NCI-H460 (cell line): ENCODE results near the gene LCP1. TPM values are rescaled to one million over a fixed set of nuclear protein-coding genes. Genes with fewer than 3 reads are reported as not detected.
A peak's percentile ranks its signal among the peaks of the same experiment; 100 is the strongest.
"Not testable (repeated sequence)": the region's sequence is repeated elsewhere in the genome, so short reads cannot be mapped to it uniquely, and the experiment has no call there.

Experiments used
- DNase-seq: peaks from one replicate; pipeline ENCODE4 v3.0.0-alpha.2; 2016; ENCODE audit warnings: low read depth; ENCODE audit errors: extremely low read depth
- polyA plus RNA-seq: library from polyadenylated mRNA; depleted of rRNA; stranded (reverse); fragments of >200 nt; gene quantifications from 2 replicates; pipeline ENCODE4 v1.2.3, GENCODE V29; 2014; cell fraction: nucleus; rRNA removed
- total RNA-seq: library from RNA; depleted of rRNA; stranded (reverse); fragments of >200 nt; shearing (Covaris generic); gene quantifications from 2 replicates; pipeline ENCODE4 v1.2.3, GENCODE V29; 2014; rRNA removed

Gene LCP1, protein sequence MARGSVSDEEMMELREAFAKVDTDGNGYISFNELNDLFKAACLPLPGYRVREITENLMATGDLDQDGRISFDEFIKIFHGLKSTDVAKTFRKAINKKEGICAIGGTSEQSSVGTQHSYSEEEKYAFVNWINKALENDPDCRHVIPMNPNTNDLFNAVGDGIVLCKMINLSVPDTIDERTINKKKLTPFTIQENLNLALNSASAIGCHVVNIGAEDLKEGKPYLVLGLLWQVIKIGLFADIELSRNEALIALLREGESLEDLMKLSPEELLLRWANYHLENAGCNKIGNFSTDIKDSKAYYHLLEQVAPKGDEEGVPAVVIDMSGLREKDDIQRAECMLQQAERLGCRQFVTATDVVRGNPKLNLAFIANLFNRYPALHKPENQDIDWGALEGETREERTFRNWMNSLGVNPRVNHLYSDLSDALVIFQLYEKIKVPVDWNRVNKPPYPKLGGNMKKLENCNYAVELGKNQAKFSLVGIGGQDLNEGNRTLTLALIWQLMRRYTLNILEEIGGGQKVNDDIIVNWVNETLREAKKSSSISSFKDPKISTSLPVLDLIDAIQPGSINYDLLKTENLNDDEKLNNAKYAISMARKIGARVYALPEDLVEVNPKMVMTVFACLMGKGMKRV
- 44.4 and 55.9 TPM in 2 replicates for total RNA-seq
- 25.2 and 74.5 TPM in 2 replicates for polyA plus RNA-seq

DNA sequence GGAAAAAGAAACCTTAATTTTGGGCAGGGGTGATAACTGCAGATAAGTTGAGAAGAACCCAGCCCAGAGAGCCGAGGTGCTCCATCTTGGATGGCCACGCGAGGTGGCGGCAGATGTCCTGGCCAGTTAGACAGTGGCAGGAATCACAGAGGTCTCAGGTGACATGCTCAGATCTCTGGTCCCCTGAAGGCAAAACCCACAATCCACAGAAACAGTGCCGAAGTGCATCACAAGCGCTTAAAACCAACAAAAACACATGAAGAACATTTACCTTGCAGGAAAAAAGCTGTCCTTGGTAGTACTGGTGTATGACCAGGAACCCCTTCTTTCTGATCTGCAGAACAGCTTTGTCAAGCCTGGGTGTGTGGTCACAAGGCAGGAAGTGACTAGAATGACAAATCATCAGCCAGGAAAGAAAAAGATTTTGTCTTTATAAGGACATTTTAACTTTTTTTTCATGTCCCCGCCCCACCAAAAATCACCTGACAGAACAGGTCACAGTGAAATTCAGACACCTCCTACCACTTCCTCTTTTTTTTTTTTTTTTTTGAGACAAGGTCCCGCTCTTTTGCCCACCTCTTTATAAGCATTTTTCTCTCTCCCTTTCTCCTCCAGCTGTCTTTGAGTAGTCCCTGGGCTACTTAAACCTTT, at the start of gene LCP1:
Gene LCP1, minus strand, starts transcription at position 338 of the 651 bp plus-strand sequence. CDS start 22,515 bp downstream, outside the sequence.
- DNase-seq: no peak

DNA sequence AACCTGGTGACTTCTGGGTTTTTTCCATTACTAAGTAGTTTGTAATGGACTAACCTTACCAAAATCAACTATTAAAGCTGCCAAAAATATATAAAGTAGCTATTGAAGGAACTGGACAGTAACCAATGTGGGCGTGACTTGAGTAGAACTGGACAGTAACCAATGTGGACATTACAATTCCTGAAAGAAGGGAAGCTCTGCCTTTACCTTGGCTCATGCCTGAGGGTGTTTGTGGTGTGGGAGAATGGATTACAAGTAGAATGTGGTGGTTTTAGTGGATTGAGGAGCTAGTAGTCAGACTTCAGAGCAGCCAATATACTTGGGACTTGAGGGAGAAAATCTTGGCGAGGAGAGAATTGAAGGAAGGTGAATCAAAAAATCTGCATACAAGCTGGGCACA, 47.3 kb upstream of the LCP1 start:
- no peak for DNase-seq

DNA sequence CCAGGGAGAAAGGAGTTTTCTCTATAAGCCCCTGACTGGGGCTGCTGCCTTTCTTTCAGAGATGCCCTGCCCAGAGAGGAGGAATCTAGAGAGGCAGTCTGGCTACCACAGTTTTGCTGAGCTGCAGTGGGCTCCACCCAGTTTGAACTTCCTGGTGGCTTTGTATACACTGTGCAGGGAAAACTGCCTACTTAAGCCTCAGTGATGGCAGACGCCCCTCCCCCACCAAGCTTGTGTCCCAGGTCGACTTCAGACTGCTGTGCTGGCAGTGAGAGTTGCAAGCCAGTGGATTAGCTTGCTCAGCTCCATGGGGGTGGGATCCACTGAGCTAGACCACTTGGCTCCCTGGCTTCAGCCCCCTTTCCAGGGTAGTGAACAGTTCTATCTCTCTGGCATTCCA, 38.3 kb upstream of the LCP1 start:
- not testable (repeated sequence) for DNase-seq

DNA sequence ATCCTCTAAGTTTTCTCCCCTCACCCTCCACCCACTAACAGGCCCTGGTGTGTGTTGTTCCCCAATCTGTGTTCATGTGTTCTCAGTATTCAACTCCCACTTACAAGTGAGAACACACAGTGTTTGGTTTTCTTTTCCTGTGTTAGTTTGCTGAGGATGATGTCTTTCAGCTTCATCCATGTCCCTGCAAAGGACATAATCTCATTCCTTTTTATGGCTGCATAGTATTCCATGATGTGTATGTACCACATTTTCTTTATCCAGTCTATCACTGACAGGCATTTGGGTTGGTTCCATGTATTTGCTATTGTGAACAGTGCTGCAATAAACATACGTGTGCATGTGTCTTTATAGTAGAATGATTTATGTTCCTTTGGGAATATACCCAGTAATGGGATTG, 32.8 kb upstream of the LCP1 start:
- not testable (repeated sequence) for DNase-seq

DNA sequence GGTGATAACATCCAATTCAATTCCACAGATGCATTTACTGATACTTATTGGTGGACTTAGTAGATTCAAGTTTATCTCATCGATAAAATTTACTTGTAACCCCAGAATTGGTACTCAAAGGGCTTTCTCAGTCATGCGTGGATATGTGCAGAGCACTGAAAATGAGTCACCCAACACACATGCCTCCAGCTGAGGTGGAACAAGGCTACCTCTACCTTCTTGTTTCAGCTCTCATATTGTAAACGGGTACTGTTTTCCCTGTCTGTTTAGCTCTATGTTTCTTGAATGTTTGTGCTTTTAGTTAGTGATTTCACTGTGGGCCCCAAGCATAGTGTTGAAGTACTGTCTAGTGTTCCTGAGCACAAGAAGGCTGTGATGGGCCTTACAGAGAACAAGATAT, 31.3 kb upstream of the LCP1 start:
- no peak for DNase-seq

DNA sequence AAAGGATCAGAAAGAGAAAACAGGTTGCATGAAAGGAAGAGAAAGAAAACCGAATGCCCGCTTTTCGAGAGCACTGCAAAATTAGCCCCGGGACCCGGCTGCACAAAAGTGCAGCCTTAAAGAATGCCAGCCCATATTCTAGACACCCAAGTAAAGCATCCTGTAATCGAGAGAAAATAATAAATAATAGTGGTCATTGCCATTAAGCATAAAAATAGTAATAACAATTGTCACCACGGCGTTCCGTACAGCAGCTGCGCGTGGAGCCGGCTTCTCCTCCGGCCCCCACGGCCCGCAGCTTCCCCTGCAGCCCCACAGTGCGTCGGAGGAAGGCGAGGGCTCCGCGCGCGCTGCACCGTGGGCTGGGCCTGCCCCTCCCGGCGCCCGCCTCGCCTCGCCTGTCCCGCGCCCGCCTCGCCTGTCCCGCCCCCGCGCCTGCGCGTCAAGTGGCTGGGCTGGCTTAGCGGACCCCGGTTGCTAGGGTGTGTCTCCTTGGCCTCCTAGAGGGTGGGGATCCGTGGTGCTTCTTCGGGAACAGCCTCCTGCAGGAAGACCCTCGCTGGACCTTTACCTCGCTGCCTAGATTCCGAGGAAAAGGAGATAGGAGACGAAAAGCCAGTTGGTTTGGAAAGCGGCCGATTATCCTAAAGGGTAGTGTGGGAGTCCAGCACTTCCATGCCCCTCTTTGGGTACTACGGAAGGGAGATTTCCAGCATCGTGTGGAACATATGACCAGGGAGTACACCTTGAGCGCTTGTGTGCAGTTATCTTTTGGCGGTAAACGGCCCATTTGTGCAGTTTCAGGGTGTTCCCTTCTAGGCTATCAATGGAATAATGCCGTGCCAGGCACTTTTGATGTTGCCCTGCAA, 29.7 kb upstream of the LCP1 start, which contains the start of gene LRRC63:
Gene LRRC63, plus strand, starts transcription at position 446 of the 869 bp plus-strand sequence. CDS start 1,107 bp downstream, outside the sequence.
- DNase-seq: peak; percentile 87

DNA sequence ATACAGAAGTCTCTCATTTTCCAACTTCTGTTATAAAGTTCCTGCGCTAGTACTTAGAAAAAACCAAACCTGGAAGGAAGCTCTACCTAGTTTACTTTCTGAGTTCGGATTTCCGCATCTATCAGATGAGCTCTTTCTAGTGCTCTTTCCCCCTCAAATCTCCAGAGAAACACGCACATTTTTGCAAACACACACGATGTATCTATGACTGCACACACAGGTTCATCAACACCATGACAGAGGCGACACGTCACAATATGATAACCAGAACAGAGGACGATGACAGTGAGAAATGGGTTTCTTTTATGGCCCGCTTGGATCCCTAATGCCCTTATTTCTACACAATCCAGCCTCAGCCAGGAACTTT, 29.1 kb upstream of the LCP1 start:
- peak; percentile 69 for DNase-seq

DNA sequence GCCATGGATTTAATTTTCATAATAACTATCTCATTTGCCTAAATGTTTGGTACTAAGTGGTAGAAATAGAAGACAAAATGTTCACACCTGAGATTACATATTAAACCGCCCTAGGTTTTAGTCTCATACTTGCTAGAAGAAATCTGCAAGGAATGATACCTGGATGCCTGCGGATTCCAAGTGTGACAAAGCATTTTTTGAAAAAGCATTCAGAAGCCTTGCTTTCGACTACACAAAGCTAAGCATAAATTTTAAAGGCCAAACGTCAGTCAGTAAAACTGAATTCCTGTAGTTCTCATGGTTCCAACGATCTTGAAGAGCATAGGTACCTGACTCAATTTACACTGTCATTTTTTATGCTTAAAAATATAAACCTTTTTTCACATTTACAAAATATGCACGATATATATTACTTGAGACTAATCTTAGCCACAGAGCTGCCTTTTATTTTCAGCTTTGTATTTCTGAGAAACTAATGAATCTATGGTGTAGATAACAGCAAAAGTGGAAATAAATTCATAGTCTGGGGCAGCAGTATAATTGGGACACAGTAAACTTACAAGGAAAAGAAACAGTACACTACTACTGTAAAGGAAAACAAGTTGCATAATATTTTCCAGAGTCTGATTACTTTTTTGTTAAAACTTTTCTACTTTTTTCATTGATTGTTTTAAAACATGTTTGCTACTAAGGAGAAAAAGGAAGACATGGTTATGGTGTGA, 28.5 kb upstream of the LCP1 start:
- DNase-seq: peak; percentile 32

DNA sequence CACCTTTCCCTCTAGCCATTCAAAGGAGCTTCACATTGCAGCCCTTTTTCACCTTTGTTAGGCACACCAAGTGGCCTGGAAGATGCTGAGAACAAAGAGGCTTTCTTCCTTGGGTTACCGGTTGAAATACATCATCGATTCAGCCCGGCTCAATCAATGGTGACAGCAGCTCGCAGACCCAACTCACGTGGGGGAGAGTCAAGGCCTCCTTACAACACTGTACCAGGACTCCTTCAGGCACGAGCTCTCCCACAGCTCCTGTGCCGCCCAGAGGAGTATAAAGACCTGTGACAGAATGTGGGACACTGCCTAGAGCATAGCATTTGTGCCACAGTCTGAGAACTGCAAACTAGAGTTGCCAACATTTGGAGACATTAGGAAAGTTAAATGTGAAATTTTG, 25.9 kb upstream of the LCP1 start:
- DNase-seq: no peak

DNA sequence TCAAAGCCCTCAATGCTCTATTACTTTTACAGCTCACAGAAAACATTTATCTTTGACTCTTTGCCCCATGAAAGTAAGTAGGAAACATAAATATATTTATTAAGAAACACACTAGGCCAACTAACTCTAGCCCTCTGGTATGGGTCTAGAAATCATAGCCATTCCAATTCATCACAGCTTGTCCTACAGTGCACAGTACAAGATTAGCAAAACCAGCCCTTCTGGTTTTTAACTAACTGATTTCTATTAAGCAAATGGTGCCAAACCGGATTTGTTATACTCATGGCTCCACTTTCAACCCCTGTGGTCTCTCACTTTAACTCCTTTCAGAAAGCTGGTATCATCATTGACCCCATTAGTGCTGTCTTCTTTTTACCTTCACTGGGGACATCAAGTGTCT, 24.2 kb upstream of the LCP1 start:
- DNase-seq: no peak

DNA sequence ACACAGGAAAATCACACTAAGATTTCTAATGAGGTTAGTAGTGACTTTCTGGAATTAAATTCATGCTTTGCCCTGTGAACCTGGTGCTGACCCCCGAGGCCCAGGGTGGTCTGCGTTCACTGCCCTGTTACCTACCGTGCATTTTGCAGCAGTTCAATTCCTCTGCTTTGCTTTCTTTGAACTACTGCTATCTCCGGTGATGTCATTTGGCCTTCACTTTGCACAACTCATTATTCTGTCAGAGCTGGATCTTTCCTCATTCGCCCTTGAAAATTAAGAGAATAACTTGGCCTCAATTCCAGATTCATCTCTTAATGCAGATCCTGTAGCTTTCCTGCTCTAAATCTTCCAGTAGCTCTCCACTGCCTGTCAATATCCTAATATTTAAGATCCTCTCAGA, 21.0 kb upstream of the LCP1 start:
- no peak for DNase-seq

DNA sequence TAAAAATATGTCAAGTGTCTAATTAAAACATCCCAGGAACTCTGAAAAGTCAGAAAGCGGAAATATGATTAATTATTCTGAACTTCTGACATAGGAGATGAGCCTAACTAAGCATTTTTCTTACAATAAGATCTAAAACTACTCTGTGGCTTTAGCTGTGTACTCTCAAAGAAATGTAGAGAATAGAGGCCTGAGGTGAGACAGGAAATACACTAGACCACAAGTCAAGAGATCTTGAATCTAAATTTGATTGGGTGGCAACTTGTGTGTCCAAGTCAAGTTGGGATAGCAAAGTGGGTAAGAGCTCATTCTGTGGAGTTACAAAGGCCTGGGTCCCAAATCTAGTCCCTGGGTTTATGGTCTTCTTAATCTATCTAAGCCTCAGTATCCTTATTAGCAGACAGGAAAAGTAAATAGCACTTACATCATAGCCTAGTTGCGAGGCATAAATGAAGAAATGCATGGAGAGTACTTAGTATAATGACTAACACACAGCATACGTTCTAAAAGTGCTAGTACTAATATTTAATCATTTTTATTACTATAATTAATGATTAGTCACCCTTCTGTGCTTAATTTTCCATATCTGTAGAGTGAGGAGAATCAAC, 20.3 kb upstream of the LCP1 start:
- no peak for DNase-seq

DNA sequence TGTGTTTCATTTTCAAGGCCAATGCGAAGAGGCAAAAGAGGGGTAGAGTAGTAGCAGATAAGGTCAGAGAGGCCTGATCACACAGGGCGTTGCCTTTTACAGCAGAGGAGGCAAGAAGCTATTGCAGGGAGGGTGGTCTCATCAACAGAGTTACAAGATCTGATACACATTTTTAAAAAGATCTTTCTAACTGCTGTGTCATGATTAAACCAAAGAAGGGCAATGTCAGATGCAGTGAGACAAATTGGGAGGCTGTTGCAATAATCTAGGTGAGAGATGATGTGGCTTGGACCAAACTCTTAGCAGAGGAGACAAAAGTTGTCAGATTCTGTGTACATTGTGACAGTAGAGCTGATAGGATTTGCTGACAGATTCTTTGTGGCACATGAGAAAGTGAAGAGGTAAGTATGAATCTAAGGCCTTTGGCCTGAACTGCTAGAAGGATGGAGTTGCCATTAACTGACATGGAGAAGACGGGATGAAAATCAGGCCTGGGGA, 16.8 kb upstream of the LCP1 start:
- DNase-seq: no peak

DNA sequence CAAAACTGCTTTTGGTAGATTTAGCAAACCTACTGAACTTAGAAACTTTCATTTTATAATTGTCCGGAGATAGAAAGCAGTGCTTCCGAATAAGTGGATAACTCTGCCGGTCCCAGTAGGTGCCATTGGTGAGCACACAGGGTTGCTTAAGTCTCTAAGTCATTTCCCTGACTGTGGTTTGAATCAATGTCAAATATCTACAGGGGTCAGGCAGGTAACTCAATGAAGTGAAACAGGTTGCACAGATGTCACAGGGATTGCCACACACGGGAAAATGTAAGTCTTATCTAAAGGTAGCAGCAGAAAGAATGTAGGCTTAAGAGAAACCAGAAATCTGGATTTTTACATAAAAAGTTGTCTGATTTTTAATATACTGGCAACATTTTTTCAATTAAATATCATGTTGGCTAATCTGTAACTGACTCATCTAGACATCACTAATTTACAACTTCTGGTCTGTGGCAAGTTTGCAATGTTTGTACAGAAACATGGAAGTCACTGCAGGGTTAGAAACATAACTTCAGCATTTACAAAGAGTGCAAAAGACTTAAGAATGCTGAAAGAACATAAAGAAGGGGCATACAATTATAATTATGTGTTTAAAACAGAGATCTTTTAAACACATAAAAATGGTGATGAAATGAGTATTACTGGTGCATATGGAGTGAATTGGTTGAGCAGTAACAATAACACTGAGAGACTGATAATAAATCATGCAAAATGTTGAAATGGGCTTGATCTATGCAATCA, 15.5 kb upstream of the LCP1 start:
- DNase-seq: no peak

DNA sequence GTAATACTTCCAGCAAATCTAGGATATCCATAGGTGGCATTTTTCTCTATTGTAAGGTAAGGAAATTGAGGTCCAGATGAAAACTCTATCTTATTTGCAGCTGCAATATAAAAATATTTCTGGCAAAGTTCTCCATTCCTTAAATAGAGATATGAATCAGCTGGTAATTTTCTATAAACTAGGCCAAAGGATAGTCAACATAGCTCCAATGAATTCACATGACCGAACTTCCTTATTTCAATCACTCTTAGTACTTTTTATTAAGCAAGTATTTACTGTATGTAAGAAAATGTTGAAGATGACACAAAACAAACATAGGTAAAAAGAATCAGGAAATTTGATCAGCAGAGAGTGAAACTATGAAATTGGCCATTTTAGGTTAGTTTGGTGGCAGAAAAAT, 13.0 kb upstream of the LCP1 start:
- no peak for DNase-seq

DNA sequence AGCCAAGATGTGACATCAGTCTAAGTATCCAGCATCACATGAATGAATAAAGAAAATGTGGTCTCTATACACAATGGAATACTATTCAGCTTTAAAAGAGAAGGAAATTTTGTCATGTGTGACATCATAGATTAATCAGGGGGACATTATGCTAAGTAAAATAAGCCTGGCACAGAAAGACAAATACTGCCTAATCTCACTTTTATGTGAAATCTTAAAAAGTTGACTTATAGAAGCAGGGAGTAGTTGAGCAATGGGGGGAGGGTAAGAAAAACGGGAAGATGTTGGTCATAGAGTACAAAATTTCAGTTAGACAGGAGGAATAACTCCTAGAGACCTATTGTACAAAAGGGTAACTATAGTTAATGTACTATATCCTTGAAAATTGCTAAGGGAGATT, 10.4 kb upstream of the LCP1 start:
- DNase-seq: no peak

DNA sequence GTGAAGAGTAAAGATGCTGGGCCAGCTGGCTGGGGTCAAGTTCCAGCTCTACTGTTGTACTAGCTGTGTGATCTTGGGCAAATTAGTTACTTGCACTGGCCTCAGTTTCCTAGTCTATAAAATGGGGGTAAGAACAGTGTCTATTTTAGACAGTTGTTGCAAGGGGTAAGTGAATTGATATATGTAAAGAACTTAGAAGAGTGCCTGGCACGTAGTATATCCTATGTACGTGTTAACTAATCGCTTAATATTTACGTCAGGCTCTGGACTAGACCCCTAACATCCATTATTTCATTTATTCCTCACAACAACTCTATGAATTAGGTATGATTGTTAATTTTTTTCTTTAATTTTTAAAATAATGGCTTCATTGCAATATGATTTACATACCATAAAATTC, 3.7 kb upstream of the LCP1 start:
- no peak for DNase-seq

DNA sequence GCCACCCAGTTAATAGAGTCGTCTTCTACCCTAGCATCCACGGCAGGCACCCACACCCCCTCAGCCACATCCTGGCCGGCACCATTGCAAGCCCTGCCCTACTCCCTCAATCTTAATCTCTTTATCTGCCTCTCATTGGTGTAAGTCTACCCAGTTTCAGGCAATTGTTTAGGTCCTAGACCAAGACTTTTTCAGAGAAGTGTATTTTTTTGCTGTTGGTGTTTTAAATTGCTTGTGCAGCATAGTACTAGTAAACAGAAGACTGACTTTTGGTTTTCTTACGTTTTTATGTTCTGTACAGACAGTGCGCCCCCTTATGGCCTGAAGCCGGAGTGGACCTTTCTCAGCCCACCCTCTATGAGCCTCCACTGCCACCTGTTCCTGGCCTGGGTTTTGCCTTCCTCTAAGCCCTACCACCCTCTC, 2.3 kb upstream of the LCP1 start:
- peak; percentile 12 for DNase-seq
